Muscle layer of duodenum (tissue), 2 donors: Measurements from ENCODE around the gene SCTR.

Source experiments
- H3K27ac ChIP-seq: one replicate; pipeline ENCODE4 v1.7.0; 2013; ENCODE audit warnings: mild to moderate bottlenecking, low read length
- H3K27me3 ChIP-seq: one replicate; pipeline ENCODE4 v1.7.0; 2013; ENCODE audit warnings: low read depth, mild to moderate bottlenecking, control low read depth, low read length
- H3K36me3 ChIP-seq, 2 donors: one replicate each; pipeline ENCODE4 v1.7.0; 2013; ENCODE audit warnings: low read length in 2 of 2, control low read depth in 1 of 2, mild to moderate bottlenecking in 1 of 2; ENCODE audit not compliant: insufficient read depth in 2 of 2, control insufficient read depth in 1 of 2
- H3K4me1 ChIP-seq, 2 donors: one replicate each; pipeline ENCODE4 v1.7.0; 2013; ENCODE audit warnings: low read length in 2 of 2, mild to moderate bottlenecking in 2 of 2, control low read depth in 1 of 2, moderate library complexity in 1 of 2; ENCODE audit not compliant: insufficient read depth in 2 of 2, control insufficient read depth in 1 of 2
- H3K4me3 ChIP-seq, 2 donors: one replicate each; pipeline ENCODE4 v1.7.0; 2013; ENCODE audit warnings: low read length in 2 of 2, low read depth in 1 of 2, mild to moderate bottlenecking in 1 of 2
- H3K9me3 ChIP-seq, 2 donors: one replicate each; pipeline ENCODE4 v1.7.0; 2013; ENCODE audit warnings: low read length in 2 of 2, control low read depth in 1 of 2, mild to moderate bottlenecking in 1 of 2; ENCODE audit not compliant: control insufficient read depth in 1 of 2
- donor health status: healthy.

SCTR gene

DNA sequence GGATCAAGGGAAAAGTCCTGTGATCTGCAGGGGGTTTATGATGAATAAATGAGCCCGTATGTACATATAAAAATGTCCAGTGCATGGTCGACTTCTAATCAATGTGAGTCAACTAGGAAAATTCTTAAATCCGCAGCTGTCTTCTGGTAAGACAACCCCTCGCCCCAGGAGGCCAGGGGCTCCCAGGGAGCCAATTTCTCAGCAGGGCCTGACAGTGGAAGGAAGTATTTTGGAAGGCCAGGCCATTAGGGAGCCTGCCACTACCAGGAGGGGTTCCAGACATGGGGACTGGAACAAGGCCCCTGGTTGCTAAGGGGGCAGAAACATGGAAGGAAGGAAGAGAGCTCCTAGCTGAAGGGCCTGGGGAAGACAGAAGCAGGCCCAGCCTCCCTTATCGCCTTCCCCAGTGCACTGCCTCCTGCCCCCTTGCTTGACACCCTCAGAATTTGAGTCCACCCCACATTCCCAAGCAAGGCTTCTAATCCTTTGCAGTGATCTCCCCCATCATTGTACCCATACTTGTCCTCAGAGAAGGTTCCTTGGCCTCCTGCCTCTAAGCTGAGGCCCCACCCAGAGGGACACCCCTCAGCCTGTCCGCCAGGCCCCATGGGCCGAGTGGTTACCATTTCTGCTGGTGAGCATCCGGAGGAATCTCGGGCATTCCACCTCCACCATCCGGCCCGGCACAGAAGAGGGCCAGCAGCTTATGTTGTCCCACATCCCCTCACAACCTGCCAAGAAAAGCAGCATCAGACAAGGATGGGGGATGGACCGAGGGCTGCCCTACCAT is 45.9 kb downstream of the SCTR start:
- no peaks in the 10 kb centered on the region for H3K9me3 ChIP-seq
- H3K4me3 ChIP-seq: no peak overlapping the region
- H3K27ac ChIP-seq: no peak overlapping the region
- H3K27me3 ChIP-seq: no peaks in the 10 kb centered on the region
- H3K36me3 ChIP-seq: no peaks in the 10 kb centered on the region
- no peaks in the 10 kb centered on the region for H3K4me1 ChIP-seq

DNA sequence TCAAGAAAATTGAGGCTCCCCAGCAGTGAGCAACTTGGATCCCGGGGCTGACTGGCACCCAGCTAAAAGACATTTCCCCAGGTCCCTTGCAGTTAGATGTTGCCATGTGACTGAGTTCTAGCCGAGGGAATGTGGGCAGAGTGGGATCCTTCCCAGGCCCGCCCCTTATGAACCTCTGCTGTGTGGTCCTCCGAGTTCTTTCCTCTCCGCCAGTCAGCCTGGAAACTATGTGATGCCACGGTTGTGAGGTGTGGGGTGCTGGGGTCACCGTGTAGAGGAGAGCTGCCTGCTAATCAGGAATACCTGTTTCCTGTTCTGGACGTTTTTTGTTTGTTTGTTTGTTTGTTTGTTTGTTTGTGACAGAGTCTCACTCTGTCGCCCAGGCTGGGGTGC is 47.2 kb downstream of the SCTR start:
- Histone ChIP-seq H3K9me3 (no peaks in the 10 kb centered on the region), H3K27me3 (no peaks in the 10 kb centered on the region), H3K4me1 (no peaks in the 10 kb centered on the region), H3K36me3 (no peaks in the 10 kb centered on the region), H3K27ac (no peak overlapping the region), H3K4me3 (no peak overlapping the region)

DNA sequence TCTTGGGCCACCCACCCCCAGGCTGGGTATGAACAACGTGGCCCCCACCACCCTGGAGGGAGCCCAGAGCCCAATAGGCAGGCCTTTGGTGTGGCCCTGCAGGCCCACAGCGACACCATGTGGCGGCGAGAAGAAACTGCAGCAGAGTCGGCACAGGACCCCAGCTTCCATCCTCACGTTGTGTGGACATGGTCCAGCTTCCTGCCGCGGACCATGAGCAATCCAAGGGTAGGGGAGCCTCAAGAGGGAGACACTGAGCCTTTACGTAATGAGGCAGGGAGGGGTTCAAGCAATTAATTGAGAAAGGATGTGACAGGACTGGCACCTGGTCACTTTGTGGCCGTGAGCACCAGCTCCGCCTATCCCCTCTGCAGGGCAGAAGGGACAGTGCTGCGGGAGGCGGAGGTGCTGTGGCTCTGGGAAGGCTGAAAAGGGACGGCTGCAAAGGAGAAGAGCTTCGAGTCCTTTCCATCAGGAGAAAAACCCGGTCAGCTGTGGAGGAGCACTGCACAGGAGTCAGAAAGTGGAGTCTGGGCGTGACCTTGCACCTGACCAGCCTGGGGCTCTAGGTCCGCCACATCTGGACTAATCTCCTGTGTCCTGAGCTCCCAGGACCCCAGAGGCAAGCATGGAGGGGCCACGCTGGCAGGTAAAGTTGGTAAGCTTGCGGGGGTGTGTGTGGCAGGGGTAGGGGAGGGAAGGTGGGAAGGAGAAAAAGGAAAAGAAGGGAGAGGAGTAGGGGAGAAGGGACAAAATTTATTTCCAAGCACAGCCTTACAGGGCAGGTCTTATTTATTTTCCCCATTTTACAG is 47.8 kb downstream of the SCTR start:
- H3K4me1 ChIP-seq: no peaks in the 10 kb centered on the region
- no peak overlapping the region for H3K27ac ChIP-seq

DNA sequence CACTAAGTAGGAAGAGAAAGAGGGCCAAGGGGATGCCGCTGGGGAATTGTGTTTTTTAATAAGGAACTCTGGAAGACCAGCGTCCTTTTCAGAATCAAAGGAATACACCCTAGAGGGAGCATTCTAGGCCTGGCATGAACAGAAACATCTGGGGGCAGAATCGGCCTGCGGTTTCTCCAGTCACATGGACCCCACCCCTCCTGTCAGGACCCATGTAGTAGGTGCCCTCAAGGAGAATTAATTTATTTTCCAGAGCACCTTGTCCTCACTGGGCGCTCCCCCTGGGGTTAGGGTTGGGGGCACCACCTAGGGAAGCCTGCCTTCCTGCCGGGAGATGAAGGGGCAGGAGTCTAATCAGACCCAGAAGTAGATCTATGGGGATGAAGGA is 48.4 kb downstream of the SCTR start:
- no peaks in the 10 kb centered on the region for H3K36me3 ChIP-seq
- H3K27ac ChIP-seq: no peak overlapping the region
- H3K9me3 ChIP-seq: no peaks in the 10 kb centered on the region
- no peak overlapping the region for H3K4me3 ChIP-seq
- H3K4me1 ChIP-seq: no peaks in the 10 kb centered on the region
- H3K27me3 ChIP-seq: no peaks in the 10 kb centered on the region

More for the DNA sequence above, 47.8 kb downstream of the SCTR start:
- Histone ChIP-seq H3K9me3 (no peaks in the 10 kb centered on the region), H3K4me3 (no peak overlapping the region), H3K36me3 (no peaks in the 10 kb centered on the region), H3K27me3 (no peaks in the 10 kb centered on the region)

DNA sequence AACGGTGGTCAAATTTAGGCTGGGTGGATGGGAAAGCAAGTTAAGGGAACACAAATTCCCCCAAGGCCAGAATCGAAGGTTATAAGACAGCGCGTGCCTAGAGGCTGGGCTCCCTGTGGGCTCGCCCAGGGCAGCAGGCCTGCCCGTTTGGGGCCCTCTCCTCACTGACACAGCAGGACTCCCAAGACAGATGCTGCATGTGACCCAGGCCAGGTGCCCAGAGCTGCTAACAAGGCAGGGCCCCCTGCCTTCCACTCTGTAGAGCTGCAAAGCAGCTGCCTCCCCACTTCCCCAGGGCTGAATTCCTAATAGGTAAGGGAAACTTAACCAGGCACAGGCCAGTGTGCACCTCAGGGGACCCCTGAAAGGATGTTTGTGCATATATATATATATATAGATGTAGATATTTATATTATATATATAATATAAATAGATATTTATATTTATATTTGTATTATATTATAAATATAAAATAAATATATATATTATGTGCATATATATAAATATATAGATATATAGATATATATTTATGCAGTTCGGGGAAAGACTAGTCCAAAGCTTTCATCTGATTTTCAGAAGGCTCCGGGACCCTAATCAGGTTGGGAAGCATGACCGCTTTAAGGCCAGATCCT is 48.9 kb downstream of the SCTR start:
- Histone ChIP-seq H3K4me3 (no peak overlapping the region), H3K27me3 (no peaks in the 10 kb centered on the region), H3K9me3 (no peaks in the 10 kb centered on the region), H3K27ac (no peak overlapping the region), H3K36me3 (no peaks in the 10 kb centered on the region), H3K4me1 (no peaks in the 10 kb centered on the region)

DNA sequence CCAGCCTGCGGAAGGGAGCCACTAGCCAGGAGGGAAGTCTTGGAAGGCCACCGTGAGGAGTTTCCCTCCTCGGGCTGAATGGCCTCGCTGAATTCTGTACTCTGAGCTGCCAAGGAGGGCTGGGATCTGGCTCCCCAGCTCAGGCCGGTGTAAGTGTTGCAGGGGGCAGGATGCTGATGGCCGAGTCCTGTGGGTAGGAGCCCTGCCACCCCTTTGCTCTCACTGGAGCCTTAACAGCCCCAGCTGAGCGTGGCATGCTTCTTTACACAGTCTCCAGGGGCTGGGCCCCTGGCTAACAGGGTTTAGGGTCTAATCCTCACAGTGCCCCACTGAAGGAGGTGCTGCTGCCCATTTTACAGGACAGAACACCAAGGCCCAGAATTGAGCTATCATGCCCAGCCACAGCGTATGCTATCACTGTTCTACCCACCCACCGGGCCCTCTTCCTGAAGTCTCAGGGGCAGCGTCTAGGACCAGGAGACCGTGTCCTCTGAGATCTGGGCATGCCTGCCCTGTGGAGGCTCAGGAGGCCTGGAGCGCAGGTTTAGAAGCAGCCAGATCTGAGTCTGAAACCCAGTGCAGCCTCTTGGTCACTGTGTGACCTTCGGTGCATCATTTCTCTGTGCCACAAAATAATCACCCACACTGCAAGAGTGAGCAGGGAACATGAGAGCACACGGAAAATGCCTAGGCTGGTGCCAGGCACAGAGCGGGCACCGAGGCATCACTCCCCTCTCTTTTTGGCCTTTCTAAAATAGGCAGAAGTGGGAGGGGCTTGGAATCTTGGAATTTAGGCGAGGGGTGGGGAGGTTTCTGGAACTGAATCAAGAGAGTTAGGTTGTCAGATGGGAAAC is 49.7 kb downstream of the SCTR start:
- Histone ChIP-seq H3K4me3 (no peak overlapping the region), H3K27me3 (no peaks in the 10 kb centered on the region), H3K9me3 (no peaks in the 10 kb centered on the region), H3K4me1 (no peaks in the 10 kb centered on the region), H3K36me3 (no peaks in the 10 kb centered on the region), H3K27ac (no peak overlapping the region)

DNA sequence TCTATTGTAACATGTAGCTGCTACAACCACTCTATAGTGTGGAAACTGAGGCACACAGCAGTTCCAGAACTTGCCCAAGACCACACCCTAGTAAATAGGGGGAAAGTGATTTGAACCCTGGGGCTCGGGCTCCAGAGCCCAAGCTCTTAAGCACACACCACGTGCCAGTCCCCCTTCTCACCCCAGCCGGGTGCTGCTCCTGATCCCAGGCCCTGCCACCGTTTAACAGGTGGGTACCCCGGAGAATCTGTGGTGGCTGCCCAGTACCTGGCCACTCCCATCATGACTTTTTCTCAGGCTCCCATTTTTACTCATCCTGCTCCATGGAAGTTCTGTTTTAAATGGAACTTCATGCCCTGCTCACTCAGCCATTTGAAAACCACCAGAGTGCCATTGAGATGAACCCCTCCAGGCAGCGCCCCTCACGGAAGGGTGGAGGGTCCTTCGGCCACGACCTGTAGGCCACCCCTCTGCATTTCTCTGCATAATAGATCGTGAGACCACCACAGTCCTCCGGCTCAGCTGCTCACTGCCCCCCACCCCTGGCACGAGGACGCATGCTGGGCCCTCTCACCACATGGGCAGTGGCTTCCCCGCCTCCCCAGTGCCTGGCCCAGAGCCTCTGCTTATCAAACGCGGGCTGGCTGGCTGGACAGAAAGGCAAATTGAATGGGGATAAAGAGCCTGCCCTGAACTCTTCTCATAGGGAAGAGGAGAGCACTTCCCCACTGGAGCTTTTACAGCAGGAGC is 50.5 kb downstream of the SCTR start:
- Histone ChIP-seq H3K4me1 (no peaks in the 10 kb centered on the region), H3K27ac (no peak overlapping the region), H3K9me3 (no peaks in the 10 kb centered on the region), H3K4me3 (no peak overlapping the region), H3K27me3 (no peaks in the 10 kb centered on the region), H3K36me3 (no peaks in the 10 kb centered on the region)

DNA sequence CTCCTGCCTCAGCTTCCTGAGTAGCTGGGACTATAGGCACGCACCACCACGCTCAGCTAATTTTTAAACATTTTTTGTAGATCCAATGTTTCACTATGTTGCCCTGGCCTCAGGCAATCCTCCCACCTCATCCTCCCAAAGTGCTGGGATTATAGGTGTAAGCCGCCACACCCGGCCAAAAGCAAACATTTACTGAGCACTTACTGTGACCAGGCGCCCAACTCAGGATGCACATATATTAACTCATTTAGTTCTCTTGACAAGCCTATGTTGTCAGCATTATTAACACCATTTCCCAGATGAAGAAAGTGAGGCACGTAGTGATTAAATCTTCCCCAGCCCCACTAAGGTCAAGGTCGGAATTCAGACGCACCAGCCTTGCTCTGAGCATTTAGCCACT is 51.5 kb downstream of the SCTR start:
- no peaks in the 10 kb centered on the region for H3K9me3 ChIP-seq
- no peaks in the 10 kb centered on the region for H3K36me3 ChIP-seq

DNA sequence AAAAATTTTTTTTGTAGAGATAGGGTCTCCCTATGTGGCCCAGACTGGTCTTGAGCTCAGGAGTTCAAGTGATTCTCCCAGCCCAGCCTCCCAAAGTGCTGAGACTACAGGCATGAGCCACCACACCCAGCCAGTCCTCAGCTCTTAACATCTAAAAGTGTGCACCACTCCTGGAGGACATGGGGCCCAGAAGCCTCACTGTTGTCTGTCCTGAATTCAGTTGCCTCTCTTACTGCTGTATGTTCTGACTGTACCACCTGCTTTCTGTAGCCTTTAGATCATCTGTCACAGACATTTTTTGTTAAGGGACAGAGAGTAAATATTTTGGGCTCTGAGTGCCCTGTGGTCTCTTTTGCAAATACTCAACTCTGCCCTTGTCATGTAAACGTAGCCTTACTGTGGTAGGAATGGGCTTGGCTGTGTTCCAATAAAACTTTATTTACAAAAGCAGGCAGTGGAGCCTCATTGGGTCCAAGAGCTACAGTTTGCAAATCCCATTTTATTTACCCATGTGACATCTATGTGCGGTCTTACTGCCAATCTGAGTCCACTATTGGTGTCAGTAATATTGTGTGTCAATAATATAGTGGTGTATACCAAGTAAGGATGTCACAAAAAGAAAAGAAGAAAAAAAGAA is 54.5 kb downstream of the SCTR start:
- Histone ChIP-seq H3K36me3 (no peaks in the 10 kb centered on the region), H3K4me1 (no peaks in the 10 kb centered on the region), H3K27me3 (no peaks in the 10 kb centered on the region), H3K4me3 (no peak overlapping the region), H3K27ac (no peak overlapping the region), H3K9me3 (no peaks in the 10 kb centered on the region)

More for the DNA sequence above, 51.5 kb downstream of the SCTR start:
- Histone ChIP-seq H3K27me3 (no peaks in the 10 kb centered on the region), H3K4me3 (no peak overlapping the region), H3K27ac (no peak overlapping the region), H3K4me1 (no peaks in the 10 kb centered on the region)

DNA sequence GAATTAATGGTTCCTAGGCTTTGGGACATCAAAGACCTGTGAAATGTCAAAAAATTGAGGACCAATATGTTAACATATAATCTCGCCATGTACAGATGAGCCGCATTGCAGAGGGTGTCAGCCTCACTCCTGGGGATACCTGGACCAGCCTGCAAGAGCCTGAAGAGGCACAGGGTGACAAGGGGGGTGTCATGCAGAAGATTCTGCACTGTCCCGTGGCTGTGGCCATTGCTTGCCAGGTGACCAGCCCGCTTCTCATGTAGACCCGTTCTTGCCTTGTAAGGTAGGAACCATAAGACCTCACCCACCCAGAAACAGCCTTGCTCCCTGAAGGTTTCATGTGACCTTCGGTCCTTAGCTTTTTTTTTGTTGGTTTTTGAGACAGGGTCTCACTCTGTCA is 55.2 kb downstream of the SCTR start:
- no peaks in the 10 kb centered on the region for H3K27me3 ChIP-seq
- no peaks in the 10 kb centered on the region for H3K9me3 ChIP-seq
- no peak overlapping the region for H3K4me3 ChIP-seq
- no peaks in the 10 kb centered on the region for H3K4me1 ChIP-seq
- no peak overlapping the region for H3K27ac ChIP-seq
- no peaks in the 10 kb centered on the region for H3K36me3 ChIP-seq
